Neural progenitor cell (in vitro differentiated cells): ENCODE measurements around the gene LGALS1.

Experiments used
- EZH2 ChIP-seq: fragments of 200-600 bp; sonication (generic); IDR thresholded peaks from 2 replicates; pipeline ENCODE4 v1.6.1; 2017; ENCODE audit warnings: antibody characterized with exemption, mild to moderate bottlenecking, moderate library complexity
- EZH2phosphoT487 ChIP-seq: fragments of 200-600 bp; sonication (generic); IDR thresholded peaks from 2 replicates; pipeline ENCODE4 v1.6.1; 2017; ENCODE audit warnings: antibody characterized with exemption
- TF ChIP-seq, protein P1 (sequence below): fragments of 200-600 bp; sonication (generic); IDR thresholded peaks from 2 replicates; pipeline ENCODE4 v1.5.1; 2017; ENCODE audit warnings: antibody characterized with exemption, mild to moderate bottlenecking

DNA sequence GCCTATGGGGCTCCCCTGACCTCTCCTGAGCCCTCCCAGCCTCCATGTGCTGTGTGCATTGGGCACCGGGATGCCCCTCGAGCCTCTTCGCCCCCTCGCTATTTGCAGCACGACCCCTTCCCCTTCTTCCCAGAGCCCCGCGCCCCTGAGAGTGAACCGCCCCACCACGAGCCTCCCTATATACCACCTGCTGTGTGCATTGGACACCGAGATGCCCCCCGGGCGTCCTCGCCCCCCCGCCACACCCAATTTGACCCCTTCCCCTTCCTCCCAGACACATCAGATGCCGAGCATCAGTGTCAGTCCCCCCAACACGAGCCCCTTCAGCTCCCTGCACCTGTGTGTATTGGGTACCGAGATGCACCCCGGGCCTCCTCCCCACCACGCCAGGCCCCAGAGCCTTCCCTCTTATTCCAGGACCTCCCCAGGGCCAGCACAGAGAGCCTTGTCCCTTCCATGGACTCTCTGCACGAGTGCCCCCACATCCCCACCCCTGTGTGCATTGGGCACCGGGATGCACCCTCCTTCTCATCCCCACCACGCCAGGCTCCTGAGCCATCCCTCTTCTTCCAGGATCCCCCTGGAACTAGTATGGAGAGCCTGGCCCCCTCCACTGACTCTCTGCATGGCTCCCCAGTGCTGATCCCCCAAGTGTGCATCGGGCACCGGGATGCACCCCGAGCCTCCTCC is 50.3 kb downstream of the LGALS1 start:
- TF ChIP-seq, protein P1, sequence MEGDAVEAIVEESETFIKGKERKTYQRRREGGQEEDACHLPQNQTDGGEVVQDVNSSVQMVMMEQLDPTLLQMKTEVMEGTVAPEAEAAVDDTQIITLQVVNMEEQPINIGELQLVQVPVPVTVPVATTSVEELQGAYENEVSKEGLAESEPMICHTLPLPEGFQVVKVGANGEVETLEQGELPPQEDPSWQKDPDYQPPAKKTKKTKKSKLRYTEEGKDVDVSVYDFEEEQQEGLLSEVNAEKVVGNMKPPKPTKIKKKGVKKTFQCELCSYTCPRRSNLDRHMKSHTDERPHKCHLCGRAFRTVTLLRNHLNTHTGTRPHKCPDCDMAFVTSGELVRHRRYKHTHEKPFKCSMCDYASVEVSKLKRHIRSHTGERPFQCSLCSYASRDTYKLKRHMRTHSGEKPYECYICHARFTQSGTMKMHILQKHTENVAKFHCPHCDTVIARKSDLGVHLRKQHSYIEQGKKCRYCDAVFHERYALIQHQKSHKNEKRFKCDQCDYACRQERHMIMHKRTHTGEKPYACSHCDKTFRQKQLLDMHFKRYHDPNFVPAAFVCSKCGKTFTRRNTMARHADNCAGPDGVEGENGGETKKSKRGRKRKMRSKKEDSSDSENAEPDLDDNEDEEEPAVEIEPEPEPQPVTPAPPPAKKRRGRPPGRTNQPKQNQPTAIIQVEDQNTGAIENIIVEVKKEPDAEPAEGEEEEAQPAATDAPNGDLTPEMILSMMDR: no peak
- TF ChIP-seq EZH2: no peak
- no peak for TF ChIP-seq EZH2phosphoT487
